Endothelial cell of umbilical vein (primary cell): ENCODE measurements around the gene XYLT1. TPM values are rescaled to one million over a fixed set of nuclear protein-coding genes. Genes with fewer than 3 reads are reported as not detected.

Experiments
- BruUV-seq: library from RNA; stranded (reverse); fragments of 400-500 nt; replicated peaks from 2 replicates; lab custom pipeline; 2021; lab: Mats Ljungman, UMichigan
- CTCF ChIA-PET: fragments of 300-600, 350-600 bp; sonication (Branson Sonifier 250); formaldehyde crosslinking; loops from one replicate; lab custom pipeline; 2021; ENCODE audit warnings: antibody characterized with exemption, inconsistent platforms; lab: Charles Lee
- POLR2A ChIA-PET: fragments of 300-600, 350-600 bp; sonication (Branson Sonifier 250); formaldehyde crosslinking; loops from one replicate; lab custom pipeline; 2021; ENCODE audit warnings: antibody characterized with exemption, inconsistent platforms; lab: Charles Lee
- DNase-seq: peaks from one replicate; pipeline ENCODE4 v3.0.0-alpha.2; 2011; ENCODE audit warnings: low read depth, low spot score
- FAIRE-seq: peaks from 2 replicates; lab custom pipeline; 2011; peaks lifted over from hg19 to GRCh38; lab: Jason Lieb, UNC
- H2AFZ ChIP-seq: 2 replicates; pipeline ENCODE4 v1.6.0; 2012; ENCODE audit warnings: low read depth, low read length, control low read depth, inconsistent platforms
- H3K27ac ChIP-seq: 2 replicates; pipeline ENCODE4 v1.5.1; 2011; ENCODE audit warnings: low read depth, mild to moderate bottlenecking, control low read depth, low read length, moderate library complexity; ENCODE audit not compliant: insufficient read depth
- H3K27me3 ChIP-seq, 2 experiments: 2 replicates each; pipeline versions ENCODE4 v1.6.0 to v1.6.1; 2011; ENCODE audit warnings: low read length in 2 of 2, mixed read lengths in 1 of 2; ENCODE audit not compliant: control insufficient read depth in 2 of 2, insufficient read depth in 2 of 2
- H3K36me3 ChIP-seq, 2 experiments: 2 replicates in 1 of 2; 3 replicates in 1 of 2; pipeline ENCODE4 v1.5.1; 2011; ENCODE audit warnings: low read length in 2 of 2, mild to moderate bottlenecking in 1 of 2, moderate library complexity in 1 of 2; ENCODE audit not compliant: control insufficient read depth in 2 of 2, insufficient read depth in 2 of 2; ENCODE audit errors: extremely low read depth in 1 of 2
- H3K4me1 ChIP-seq: 3 replicates; pipeline ENCODE4 v1.5.1; 2011; ENCODE audit warnings: mild to moderate bottlenecking, low read length; ENCODE audit not compliant: control insufficient read depth, insufficient read depth; ENCODE audit errors: extremely low read depth
- H3K4me2 ChIP-seq: 2 replicates; pipeline ENCODE4 v1.6.1; 2011; ENCODE audit warnings: low read length, control low read depth, mixed read lengths; ENCODE audit not compliant: insufficient read depth
- H3K4me3 ChIP-seq, 3 experiments: fragments of 200-600 bp in 1 of 3; sonication (generic), shearing (Covaris generic) in 1 of 3; replicated peaks in 1 of 3; 2 replicates each; pipeline ENCODE4 v1.5.1; 2011 to 2016; ENCODE audit warnings: control low read depth in 3 of 3, low read length in 3 of 3, mild to moderate bottlenecking in 2 of 3, inconsistent platforms in 1 of 3, low read depth in 1 of 3, moderate library complexity in 1 of 3; ENCODE audit not compliant: insufficient read depth in 1 of 3
- H3K79me2 ChIP-seq: 2 replicates; pipeline ENCODE4 v1.6.0; 2012; ENCODE audit warnings: low read length, inconsistent platforms; ENCODE audit not compliant: control insufficient read depth, insufficient read depth
- H3K9ac ChIP-seq: replicated peaks from 2 replicates; pipeline ENCODE3; 2011; ENCODE audit warnings: low read length, control low read depth; ENCODE audit not compliant: insufficient read depth; ENCODE audit errors: extremely low read depth
- H3K9me1 ChIP-seq: replicated peaks from 3 replicates; pipeline ENCODE4 v1.6.0; 2011; ENCODE audit warnings: mild to moderate bottlenecking, low read length; ENCODE audit not compliant: control insufficient read depth, insufficient read depth; ENCODE audit errors: extremely low read depth
- H3K9me3 ChIP-seq: replicated peaks from 2 replicates; pipeline ENCODE4 v1.5.1; 2012; ENCODE audit warnings: low read length, inconsistent platforms; ENCODE audit not compliant: control insufficient read depth, insufficient read depth
- H4K20me1 ChIP-seq: replicated peaks from 2 replicates; pipeline ENCODE3; 2011; ENCODE audit warnings: mild to moderate bottlenecking, low read length; ENCODE audit not compliant: control insufficient read depth, insufficient read depth; ENCODE audit errors: extremely low read depth
- EZH2 ChIP-seq: IDR thresholded peaks from 2 replicates; pipeline ENCODE4 v1.6.1; 2012; ENCODE audit warnings: borderline replicate concordance, low read depth, mild to moderate bottlenecking, moderate library complexity, low read length, inconsistent platforms; ENCODE audit not compliant: severe bottlenecking
- FOS ChIP-seq: IDR thresholded peaks from 2 replicates; pipeline ENCODE4 v1.6.1; 2011; ENCODE audit warnings: mild to moderate bottlenecking, low read length, moderate library complexity, borderline replicate concordance; ENCODE audit not compliant: insufficient read depth
- GATA2 ChIP-seq: IDR thresholded peaks from 2 replicates; pipeline ENCODE4 v1.7.0; 2011; ENCODE audit warnings: low read depth, mild to moderate bottlenecking, moderate library complexity, mixed read lengths, low read length; ENCODE audit not compliant: insufficient read length, insufficient read depth
- JUN ChIP-seq: IDR thresholded peaks from 2 replicates; pipeline ENCODE4 v1.6.1; 2011; ENCODE audit warnings: borderline replicate concordance, low read depth; ENCODE audit not compliant: insufficient read length, insufficient read depth
- MAX ChIP-seq: IDR thresholded peaks from 2 replicates; pipeline ENCODE4 v1.6.1; 2011; ENCODE audit not compliant: insufficient read depth, insufficient read length
- MYC ChIP-seq: IDR thresholded peaks from one replicate; pipeline ENCODE4 v1.6.1; 2011; ENCODE audit warnings: mild to moderate bottlenecking, low read depth, low read length
- POLR2A ChIP-seq: IDR thresholded peaks from 2 replicates; pipeline ENCODE4 v1.6.1; 2012; ENCODE audit warnings: low read depth, mild to moderate bottlenecking, control low read depth, low read length
- POLR2AphosphoS5 ChIP-seq: IDR thresholded peaks from 2 replicates; pipeline ENCODE4 v1.6.1; 2012; ENCODE audit warnings: low read depth, mild to moderate bottlenecking, control low read depth, low read length, moderate library complexity; ENCODE audit not compliant: insufficient read depth
- dilution Hi-C: fragments of 300-500 bp; cut with MboI; formaldehyde crosslinking; loops from one replicate; pipeline ENCODE4 v1.15.0; 2019; ENCODE audit warnings: low sequenced_read_pairs; ENCODE audit not compliant: extremely low pct_ligation_motif_present
- intact Hi-C: fragments of 100-400 bp; cut with micrococcal nuclease; formaldehyde crosslinking; loops from one replicate; pipeline ENCODE4 v1.10.0; 2022
- polyA plus RNA-seq, 4 experiments: library from polyadenylated mRNA; depleted of rRNA in 3 of 4; stranded (reverse) in 3 of 4; unstranded in 1 of 4; fragments of >200 nt; gene quantifications; 2 replicates each; pipeline versions ENCODE4 v1.2.1 to v1.2.3, GENCODE V29; 2011 to 2012; ENCODE audit warnings: missing spikeins in 1 of 4
- total RNA-seq: library from RNA; stranded (reverse); gene quantifications from 2 replicates; pipeline ENCODE4 v1.2.3, GENCODE V29; 2021
- TF ChIP-seq, protein P1 (sequence below), 2 donors: IDR thresholded peaks; 1 replicate in 1 of 2; 2 replicates in 1 of 2; pipeline ENCODE4 v1.5.1; 2011; ENCODE audit warnings: low read length in 2 of 2, mild to moderate bottlenecking in 2 of 2, moderate library complexity in 2 of 2, control low read depth in 1 of 2, inconsistent platforms in 1 of 2, low read depth in 1 of 2; ENCODE audit not compliant: insufficient read depth in 1 of 2; ENCODE audit errors: extremely low read depth in 1 of 2

XYLT1 gene
- total and polyA plus RNA-seq, 2 donors (not counting 3 experiments of a cell fraction or from before 2014, with no cell fraction given) = 0.63 to 2.9 TPM

GRCh38 chr16:17308186-17308585, 162.6 kb downstream of the XYLT1 start:
- intact Hi-C loops = loop anchor here (10.0 kb wide), 1 partner anchor 157 kb away; no protein-coding TSS in a partner anchor
- H4K20me1 ChIP-seq = no peaks in the 10 kb centered on the region
- H3K4me2 ChIP-seq = no peak overlapping the region
- CTCF ChIA-PET = no interaction called here
- POLR2A ChIA-PET = no interaction called here
- TF ChIP-seq MAX (no peak), POLR2AphosphoS5 (no peak), GATA2 (no peak), JUN (no peak), MYC (no peak), FOS (no peak), EZH2 (no peak), POLR2A (no peak)
- TF ChIP-seq, protein P1, sequence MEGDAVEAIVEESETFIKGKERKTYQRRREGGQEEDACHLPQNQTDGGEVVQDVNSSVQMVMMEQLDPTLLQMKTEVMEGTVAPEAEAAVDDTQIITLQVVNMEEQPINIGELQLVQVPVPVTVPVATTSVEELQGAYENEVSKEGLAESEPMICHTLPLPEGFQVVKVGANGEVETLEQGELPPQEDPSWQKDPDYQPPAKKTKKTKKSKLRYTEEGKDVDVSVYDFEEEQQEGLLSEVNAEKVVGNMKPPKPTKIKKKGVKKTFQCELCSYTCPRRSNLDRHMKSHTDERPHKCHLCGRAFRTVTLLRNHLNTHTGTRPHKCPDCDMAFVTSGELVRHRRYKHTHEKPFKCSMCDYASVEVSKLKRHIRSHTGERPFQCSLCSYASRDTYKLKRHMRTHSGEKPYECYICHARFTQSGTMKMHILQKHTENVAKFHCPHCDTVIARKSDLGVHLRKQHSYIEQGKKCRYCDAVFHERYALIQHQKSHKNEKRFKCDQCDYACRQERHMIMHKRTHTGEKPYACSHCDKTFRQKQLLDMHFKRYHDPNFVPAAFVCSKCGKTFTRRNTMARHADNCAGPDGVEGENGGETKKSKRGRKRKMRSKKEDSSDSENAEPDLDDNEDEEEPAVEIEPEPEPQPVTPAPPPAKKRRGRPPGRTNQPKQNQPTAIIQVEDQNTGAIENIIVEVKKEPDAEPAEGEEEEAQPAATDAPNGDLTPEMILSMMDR (IDR thresholded peaks at IDR 0.05; ENCODE audit: extremely low read depth in 1 of 2, insufficient read depth in 1 of 2, low read depth in 1 of 2, low read length in 2 of 2) = no peak
- no peaks in the 10 kb centered on the region for H3K36me3 ChIP-seq
- no peak for FAIRE-seq
- no TSS peak for BruUV-seq
- H3K9me1 ChIP-seq = no peaks in the 10 kb centered on the region
- H2AFZ ChIP-seq = no peak overlapping the region
- H3K27me3 ChIP-seq = no peaks in the 10 kb centered on the region
- dilution Hi-C loops = no loop called here
- DNase-seq = no peak
- H3K4me3 ChIP-seq = no peak overlapping the region
- H3K9ac ChIP-seq = no peak overlapping the region
- H3K9me3 ChIP-seq = no peaks in the 10 kb centered on the region
- H3K4me1 ChIP-seq = no peaks in the 10 kb centered on the region
- H3K79me2 ChIP-seq = no peaks in the 10 kb centered on the region
- no peak overlapping the region for H3K27ac ChIP-seq
